A549 (cell line): ENCODE data around the gene ULK2. TPM values are rescaled to one million over a fixed set of nuclear protein-coding genes. Genes with fewer than 3 reads are reported as not detected.
A peak's percentile ranks its signal among the peaks of the same experiment; 100 is the strongest.

Experiments used
- BCL3 ChIP-seq: fragments of >200 bp; sonication (Bioruptor Twin); formaldehyde crosslinking; IDR thresholded peaks from 3 replicates; pipeline ENCODE4 v1.6.1; 2016
- BHLHE40 ChIP-seq: IDR thresholded peaks from 2 replicates; pipeline ENCODE4 v1.6.1; 2012; ENCODE audit warnings: low read depth, low read length, inconsistent platforms
- CEBPB ChIP-seq, 2 experiments: fragments of >200 bp in 1 of 2; sonication (Bioruptor Twin) in 1 of 2; formaldehyde crosslinking in 1 of 2; IDR thresholded peaks; 2 replicates each; pipeline ENCODE4 v1.6.1; 2012 to 2016
- CHD4 ChIP-seq: fragments of 200-600 bp; sonication (generic); IDR thresholded peaks from 2 replicates; pipeline ENCODE4 v1.6.1; 2016; ENCODE audit warnings: antibody characterized with exemption, mild to moderate bottlenecking, borderline replicate concordance
- E2F6 ChIP-seq: IDR thresholded peaks from 2 replicates; pipeline ENCODE4 v1.6.1; 2012; ENCODE audit warnings: low read depth, borderline replicate concordance
- EHF ChIP-seq: fragments of 250-450 bp; sonication (Bioruptor Pico); IDR thresholded peaks from 2 replicates; pipeline ENCODE4 v1.5.0; 2020; ENCODE audit warnings: mild to moderate bottlenecking
- EP300 ChIP-seq, 2 experiments: fragments of >200 bp; sonication (Bioruptor Twin); formaldehyde crosslinking; IDR thresholded peaks; 2 replicates in 1 of 2; 3 replicates in 1 of 2; pipeline ENCODE4 v1.6.1; 2016 to 2017
- FOSB ChIP-seq: fragments of 250-450 bp; sonication (Bioruptor Pico); IDR thresholded peaks from 2 replicates; pipeline ENCODE4 v1.5.0; 2020; ENCODE audit warnings: mild to moderate bottlenecking, moderate library complexity
- FOSL2 ChIP-seq, 2 experiments: fragments of 450-650 bp in 1 of 2; fragments of >200 bp in 1 of 2; sonication (Bioruptor Twin) in 1 of 2; formaldehyde crosslinking; IDR thresholded peaks; 2 replicates each; pipeline versions ENCODE4 v1.5.0 to v1.6.1; 2016 to 2020; ENCODE audit warnings: mild to moderate bottlenecking in 1 of 2, moderate library complexity in 1 of 2
- GATA3 ChIP-seq: IDR thresholded peaks from 2 replicates; pipeline ENCODE4 v1.6.1; 2012; ENCODE audit warnings: borderline replicate concordance
- HES2 ChIP-seq: fragments of >200 bp; sonication (Bioruptor Twin); formaldehyde crosslinking; IDR thresholded peaks from 2 replicates; pipeline ENCODE4 v1.6.1; 2016
- HEYL ChIP-seq: fragments of 250-450 bp; sonication (Bioruptor Pico); IDR thresholded peaks from 2 replicates; pipeline ENCODE4 v1.8.0; 2021; ENCODE audit warnings: mild to moderate bottlenecking, moderate library complexity
- HOXB5 ChIP-seq: fragments of 250-450 bp; sonication (Bioruptor Pico); IDR thresholded peaks from 2 replicates; pipeline ENCODE4 v1.5.0; 2020; ENCODE audit warnings: mild to moderate bottlenecking, moderate library complexity
- JUN ChIP-seq, 2 experiments: fragments of >200 bp; sonication (Bioruptor Twin); formaldehyde crosslinking; IDR thresholded peaks; 2 replicates in 1 of 2; 3 replicates in 1 of 2; pipeline ENCODE4 v1.6.1; 2016 to 2017
- KDM1A ChIP-seq: fragments of 200-600 bp; sonication (generic); IDR thresholded peaks from 2 replicates; pipeline ENCODE4 v1.6.1; 2016; ENCODE audit warnings: low read depth, mild to moderate bottlenecking
- KDM5A ChIP-seq: fragments of 200-600 bp; sonication (generic); IDR thresholded peaks from 2 replicates; pipeline ENCODE4 v1.6.1; 2016; ENCODE audit warnings: antibody characterized with exemption, mild to moderate bottlenecking
- MAZ ChIP-seq: fragments of 150-350 bp; IDR thresholded peaks from 2 replicates; pipeline ENCODE4 v1.6.1; 2014; ENCODE audit warnings: antibody characterized with exemption, low read depth, low read length, borderline replicate concordance
- MYC ChIP-seq: IDR thresholded peaks from 2 replicates; pipeline ENCODE4 v1.6.1; 2012; ENCODE audit warnings: mild to moderate bottlenecking, inconsistent platforms, low read length, improper control_type of control experiment, borderline replicate concordance
- PBX3 ChIP-seq: IDR thresholded peaks from 2 replicates; pipeline ENCODE4 v1.6.1; 2012
- PHF8 ChIP-seq: fragments of 200-600 bp; sonication (generic); IDR thresholded peaks from 2 replicates; pipeline ENCODE4 v1.6.1; 2016; ENCODE audit warnings: low read depth, mild to moderate bottlenecking, antibody characterized with exemption, moderate library complexity, borderline replicate concordance
- POLR2A ChIP-seq: IDR thresholded peaks from 2 replicates; pipeline ENCODE4 v1.6.1; 2012; ENCODE audit warnings: mild to moderate bottlenecking, low read length
- RAD21 ChIP-seq, 2 experiments: fragments of >200 bp in 1 of 2; sonication (Bioruptor Twin) in 1 of 2; formaldehyde crosslinking in 1 of 2; IDR thresholded peaks in 1 of 2; conservative IDR thresholded peaks in 1 of 2; 2 replicates in 1 of 2; 3 replicates in 1 of 2; pipeline ENCODE4 v1.6.1; 2012 to 2018; ENCODE audit warnings: inconsistent platforms in 1 of 2
- RCOR1 ChIP-seq: fragments of 150-350 bp; IDR thresholded peaks from 2 replicates; pipeline ENCODE4 v1.6.1; 2014; ENCODE audit warnings: antibody characterized with exemption, low read length, low read depth
- USF2 ChIP-seq: fragments of 450-650 bp; IDR thresholded peaks from 2 replicates; pipeline ENCODE4 v1.6.1; 2014; ENCODE audit warnings: antibody characterized with exemption
- ZFP36 ChIP-seq: fragments of 450-650 bp; IDR thresholded peaks from 2 replicates; pipeline ENCODE4 v1.6.1; 2014; ENCODE audit warnings: borderline replicate concordance; ENCODE audit not compliant: partially characterized antibody
- ZNF302 ChIP-seq: fragments of 250-450 bp; sonication (Bioruptor Pico); IDR thresholded peaks from 2 replicates; pipeline ENCODE4 v1.9.0; 2021; ENCODE audit warnings: inconsistent platforms, mild to moderate bottlenecking, moderate library complexity
- polyA plus RNA-seq, 4 experiments: library from polyadenylated mRNA; depleted of rRNA in 3 of 4; stranded (reverse); fragments of >200 nt; fragmentation: RNase III in 1 of 4; extraction: RNeasy Plus Mini Kit Qiagen cat#74134 plus additional on column Dnase treatment in 1 of 4; gene quantifications; 2 replicates in 3 of 4; 3 replicates in 1 of 4; pipeline ENCODE4 v1.2.3, GENCODE V29; 2011 to 2017

ULK2 gene
- polyA plus RNA-seq, 2 of the 4 experiments (the other 2 are of a cell fraction) = 14.4 to 40.9 TPM

- no peak for TF ChIP-seq PBX3
- no peak; the same call in 1 of the 2 replicates for TF ChIP-seq MYC
- TF ChIP-seq RCOR1 = no peak
- no peak; the same call in none of the 2 replicates for TF ChIP-seq GATA3
- TF ChIP-seq EHF (CRISPR knock-in tag) = peak; percentile 94
- TF ChIP-seq EP300 (IDR thresholded peaks at IDR 0.05) = peak; percentile 8 to 35; a peak in 2 of 5 replicates
- TF ChIP-seq HEYL (CRISPR knock-in tag) = peak; percentile 94
- no peak for TF ChIP-seq POLR2A
- no peak for TF ChIP-seq BCL3
- TF ChIP-seq HOXB5 (CRISPR knock-in tag) = peak; percentile 94; the same call in 1 of the 2 replicates
- 0 out of 2 replicates have a peak, but pooled peaks have one; percentile 11 for TF ChIP-seq USF2
- no peak for TF ChIP-seq ZFP36
- no peak for TF ChIP-seq RAD21 (conservative IDR thresholded peaks at IDR 0.05 in 1 of 2, IDR thresholded peaks at IDR 0.05 in 1 of 2)
- no peak; the same call in 1 of the 2 replicates for TF ChIP-seq E2F6
- no peak for TF ChIP-seq MAZ
- peak; percentile 94 for TF ChIP-seq ZNF302 (CRISPR knock-in tag)
- no peak for TF ChIP-seq KDM5A
- no peak for TF ChIP-seq FOSL2 (IDR thresholded peaks at IDR 0.05)
- peak; percentile 84 for TF ChIP-seq FOSL2 (CRISPR knock-in tag; IDR thresholded peaks at IDR 0.05)
- TF ChIP-seq PHF8 = no peak
- no peak; a peak in 1 of 4 replicates for TF ChIP-seq CEBPB (IDR thresholded peaks at IDR 0.05)
- TF ChIP-seq FOSB (CRISPR knock-in tag) = peak; percentile 82; the same call in 1 of the 2 replicates
- TF ChIP-seq HES2 = no peak
- TF ChIP-seq JUN (IDR thresholded peaks at IDR 0.05) = no peak; a peak in 2 of 5 replicates
- no peak for TF ChIP-seq CHD4
- no peak; the same call in 1 of the 2 replicates for TF ChIP-seq BHLHE40
- no peak for TF ChIP-seq KDM1A
Observed at GRCh38 chr17:19752216-19753050, 115.3 kb downstream of the ULK2 start (continued).
